H9 (cell line): ENCODE data around the gene OCIAD2. TPM values are rescaled to one million over a fixed set of nuclear protein-coding genes. Genes with fewer than 3 reads are reported as not detected.

Experiments
- DNase-seq: peaks from one replicate; pipeline ENCODE4 v3.0.0-alpha.2; 2017
- H2AFZ ChIP-seq: one replicate; pipeline ENCODE4 v1.6.1; 2013; ENCODE audit warnings: mild to moderate bottlenecking, low read length, control low read depth, moderate library complexity
- H2AK5ac ChIP-seq: 2 replicates; pipeline ENCODE4 v1.6.1; 2013; ENCODE audit warnings: low read length, control low read depth, mixed read lengths; ENCODE audit not compliant: insufficient read length
- H2BK120ac ChIP-seq: one replicate; pipeline ENCODE4 v1.6.1; 2013; ENCODE audit warnings: low read depth, mild to moderate bottlenecking, low read length, control low read depth, inconsistent platforms; ENCODE audit not compliant: poor library complexity, severe bottlenecking
- H2BK12ac ChIP-seq: 2 replicates; pipeline ENCODE4 v1.6.1; 2013; ENCODE audit warnings: low read length, control low read depth, mixed read lengths, low read depth; ENCODE audit not compliant: insufficient read length
- H2BK15ac ChIP-seq: 2 replicates; pipeline ENCODE4 v1.6.1; 2013; ENCODE audit warnings: low read depth, low read length, control low read depth
- H2BK20ac ChIP-seq: one replicate; pipeline ENCODE4 v1.6.1; 2013; ENCODE audit warnings: low read depth, mild to moderate bottlenecking, low read length, control low read depth, inconsistent platforms; ENCODE audit not compliant: poor library complexity, severe bottlenecking
- H2BK5ac ChIP-seq: 2 replicates; pipeline ENCODE4 v1.6.1; 2013; ENCODE audit warnings: low read length, control low read depth, mixed read lengths; ENCODE audit not compliant: insufficient read length
- H3K14ac ChIP-seq: 2 replicates; pipeline ENCODE4 v1.6.1; 2013; ENCODE audit warnings: low read length, control low read depth; ENCODE audit not compliant: insufficient read depth
- H3K18ac ChIP-seq: 2 replicates; pipeline ENCODE4 v1.6.1; 2013; ENCODE audit warnings: low read depth, mild to moderate bottlenecking, mixed read lengths, low read length, control low read depth; ENCODE audit not compliant: insufficient read length
- H3K23ac ChIP-seq: 2 replicates; pipeline ENCODE4 v1.6.1; 2013; ENCODE audit warnings: low read length, control low read depth, mixed read lengths, low read depth; ENCODE audit not compliant: insufficient read length
- H3K23me2 ChIP-seq: 2 replicates; pipeline ENCODE4 v1.6.1; 2013; ENCODE audit warnings: low read depth, mild to moderate bottlenecking, mixed read lengths, low read length, control low read depth; ENCODE audit not compliant: insufficient read length, poor library complexity, severe bottlenecking
- H3K27ac ChIP-seq: 2 replicates; pipeline ENCODE4 v1.5.1; 2013; ENCODE audit warnings: low read length, control low read depth, mixed read lengths, low read depth; ENCODE audit not compliant: insufficient read length
- H3K27me3 ChIP-seq: 2 replicates; pipeline ENCODE4 v1.6.1; 2013; ENCODE audit warnings: low read length, control low read depth, inconsistent platforms; ENCODE audit not compliant: insufficient read depth
- H3K4ac ChIP-seq: 2 replicates; pipeline ENCODE4 v1.6.1; 2013; ENCODE audit warnings: low read depth, mild to moderate bottlenecking, control low read depth, inconsistent platforms, low read length, moderate library complexity
- H3K4me1 ChIP-seq: 2 replicates; pipeline ENCODE4 v1.6.1; 2013; ENCODE audit warnings: low read length, control low read depth, inconsistent platforms; ENCODE audit not compliant: insufficient read depth
- H3K4me2 ChIP-seq: 2 replicates; pipeline ENCODE4 v1.6.1; 2013; ENCODE audit warnings: low read length, control low read depth, mixed read lengths; ENCODE audit not compliant: insufficient read length, insufficient read depth
- H3K56ac ChIP-seq: 2 replicates; pipeline ENCODE4 v1.6.1; 2013; ENCODE audit warnings: low read depth, mild to moderate bottlenecking, mixed read lengths, low read length, control low read depth; ENCODE audit not compliant: insufficient read length
- H3K79me1 ChIP-seq: 2 replicates; pipeline ENCODE4 v1.6.1; 2013; ENCODE audit warnings: low read depth, mild to moderate bottlenecking, moderate library complexity, low read length, control low read depth, inconsistent platforms; ENCODE audit not compliant: insufficient read depth, poor library complexity, severe bottlenecking
- H3K79me2 ChIP-seq: 2 replicates; pipeline ENCODE4 v1.6.1; 2013; ENCODE audit warnings: low read length, control low read depth, inconsistent platforms; ENCODE audit not compliant: insufficient read depth
- H3K9ac ChIP-seq: 2 replicates; pipeline ENCODE4 v1.6.1; 2013; ENCODE audit warnings: low read length, control low read depth, mixed read lengths; ENCODE audit not compliant: insufficient read length; ENCODE audit errors: extremely low read depth
- H3K9me3 ChIP-seq: one replicate; pipeline ENCODE4 v1.6.1; 2013; ENCODE audit warnings: low read depth, low read length, inconsistent platforms; ENCODE audit not compliant: control insufficient read depth
- H3T11ph ChIP-seq: one replicate; pipeline ENCODE4 v1.6.1; 2013; ENCODE audit warnings: mild to moderate bottlenecking, low read length, control low read depth, inconsistent platforms
- H4K20me1 ChIP-seq: one replicate; pipeline ENCODE4 v1.6.1; 2013; ENCODE audit not compliant: control insufficient read depth, insufficient read length, insufficient read depth
- H4K5ac ChIP-seq: 2 replicates; pipeline ENCODE4 v1.6.1; 2013; ENCODE audit warnings: low read depth, mild to moderate bottlenecking, mixed read lengths, low read length, control low read depth; ENCODE audit not compliant: insufficient read length
- H4K8ac ChIP-seq: replicated peaks from 2 replicates; pipeline ENCODE4 v1.6.1; 2013; ENCODE audit warnings: low read length, control low read depth, mixed read lengths, low read depth; ENCODE audit not compliant: insufficient read length
- H4K91ac ChIP-seq: 2 replicates; pipeline ENCODE4 v1.6.1; 2013; ENCODE audit warnings: low read depth, mild to moderate bottlenecking, moderate library complexity, mixed read lengths, low read length, control low read depth; ENCODE audit not compliant: insufficient read length
- H3K27ac Mint-ChIP-seq, 3 experiments: 2 replicates in 2 of 3; 3 replicates in 1 of 3; pipeline ENCODE4 v1.8.0; 2020 to 2021; ENCODE audit warnings: mixed read lengths in 3 of 3, mild to moderate bottlenecking in 1 of 3, moderate library complexity in 1 of 3
- H3K27me3 Mint-ChIP-seq: 2 replicates; pipeline ENCODE4 v1.8.0; 2021; ENCODE audit warnings: low read depth, mild to moderate bottlenecking, moderate library complexity, mixed read lengths
- H3K36me3 Mint-ChIP-seq, 3 experiments: 2 replicates in 2 of 3; 3 replicates in 1 of 3; pipeline ENCODE4 v1.8.0; 2020 to 2021; ENCODE audit warnings: low read depth in 3 of 3, mixed read lengths in 3 of 3; ENCODE audit not compliant: insufficient read depth in 1 of 3
- H3K4me1 Mint-ChIP-seq, 2 experiments: 2 replicates each; pipeline ENCODE4 v1.8.0; 2020; ENCODE audit warnings: mixed read lengths in 2 of 2
- H3K4me3 Mint-ChIP-seq, 2 experiments: 2 replicates in 1 of 2; 3 replicates in 1 of 2; pipeline ENCODE4 v1.8.0; 2020 to 2021; ENCODE audit warnings: mild to moderate bottlenecking in 2 of 2, mixed read lengths in 2 of 2, moderate library complexity in 1 of 2
- H3K9me3 Mint-ChIP-seq, 2 experiments: 2 replicates in 1 of 2; 3 replicates in 1 of 2; pipeline ENCODE4 v1.8.0; 2020; ENCODE audit warnings: mild to moderate bottlenecking in 2 of 2, mixed read lengths in 2 of 2, moderate library complexity in 1 of 2
- WGBS: extraction: QIAGEN DNeasy Blood & Tissue Kit; methylation state at CpG from one replicate; pipeline ENCODE4 v1.1.7; 2013; ENCODE audit warnings: missing lambda C conversion rate, low lambda C conversion rate, mixed read lengths; ENCODE audit not compliant: insufficient read length; ENCODE audit errors: extremely low coverage; 5-methylcytosine and 5-hydroxymethylcytosine counted together
- total RNA-seq: library from RNA; stranded (reverse); gene quantifications from 2 replicates; pipeline ENCODE4 v1.2.1, GENCODE V29; 2021
- TF ChIP-seq, protein P1 (sequence below): fragments of 200-600 bp; sonication (generic); conservative IDR thresholded peaks from 3 replicates; pipeline ENCODE4 v1.8.0; 2021; ENCODE audit warnings: antibody characterized with exemption, mild to moderate bottlenecking

Gene OCIAD2
- total RNA-seq, 1 experiment from 2014 or later: 108 TPM

DNA sequence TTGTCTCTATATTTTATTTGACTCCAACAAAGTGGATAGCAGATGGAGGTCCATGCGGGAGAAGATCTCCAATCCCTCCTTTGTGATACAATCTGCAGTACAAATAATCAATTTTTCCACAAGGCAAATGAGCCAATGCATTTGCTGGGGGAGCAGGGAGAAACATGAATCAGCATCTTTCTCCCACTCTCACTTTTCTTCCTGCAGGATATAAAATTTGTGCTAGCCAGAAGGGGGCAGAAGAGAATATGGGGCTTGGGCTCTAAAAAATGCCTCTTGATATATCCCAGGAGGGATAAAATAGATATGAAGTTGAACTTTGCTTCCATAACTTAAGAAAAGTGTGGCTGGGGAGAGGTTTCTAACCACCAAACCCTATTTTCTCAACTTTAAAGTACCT, 41.2 kb upstream of the OCIAD2 start:
- Histone ChIP-seq H3K18ac (no peak overlapping the region), H3K27ac (no peak overlapping the region), H3K4me2 (no peak overlapping the region), H3T11ph (no peak overlapping the region), H4K8ac (no peak overlapping the region), H2AK5ac (no peak overlapping the region), H3K23ac (no peak overlapping the region), H2BK5ac (no peak overlapping the region), H3K9me3 (no peaks in the 10 kb centered on the region), H2BK15ac (no peak overlapping the region), H2BK12ac (no peak overlapping the region), H2BK20ac (no peak overlapping the region), H4K91ac (no peak overlapping the region), H3K79me2 (no peaks in the 10 kb centered on the region), H2BK120ac (no peak overlapping the region), H3K4ac (no peak overlapping the region), H4K20me1 (no peaks in the 10 kb centered on the region), H4K5ac (no peak overlapping the region), H3K27me3 (no peaks in the 10 kb centered on the region), H3K23me2 (no peaks in the 10 kb centered on the region), H3K4me1 (peaks cover 5% of the 10 kb centered on the region), H3K56ac (no peak overlapping the region), H3K9ac (no peak overlapping the region), H3K14ac (no peak overlapping the region), H2AFZ (no peak overlapping the region), H3K79me1 (no peaks in the 10 kb centered on the region)
- Mint-ChIP-seq H3K9me3 (peaks cover 4 to 7% of the 10 kb centered on the region in 2 experiments; a peak in 4 of 5 replicates), H3K27me3 (peaks cover 16% of the 10 kb centered on the region), H3K36me3 (peaks cover 0 to 5% (median 3%) of the 10 kb centered on the region in 3 experiments; a peak in 4 of 7 replicates), H3K27ac (no peak overlapping the region), H3K4me1 (peaks cover 13 to 14% of the 10 kb centered on the region in 2 experiments), H3K4me3 (no peak overlapping the region)
- no peak for DNase-seq
- no CpG with 5 or more reads among the region's 1 CpG for whole genome bisulfite sequencing
- TF ChIP-seq, protein P1, sequence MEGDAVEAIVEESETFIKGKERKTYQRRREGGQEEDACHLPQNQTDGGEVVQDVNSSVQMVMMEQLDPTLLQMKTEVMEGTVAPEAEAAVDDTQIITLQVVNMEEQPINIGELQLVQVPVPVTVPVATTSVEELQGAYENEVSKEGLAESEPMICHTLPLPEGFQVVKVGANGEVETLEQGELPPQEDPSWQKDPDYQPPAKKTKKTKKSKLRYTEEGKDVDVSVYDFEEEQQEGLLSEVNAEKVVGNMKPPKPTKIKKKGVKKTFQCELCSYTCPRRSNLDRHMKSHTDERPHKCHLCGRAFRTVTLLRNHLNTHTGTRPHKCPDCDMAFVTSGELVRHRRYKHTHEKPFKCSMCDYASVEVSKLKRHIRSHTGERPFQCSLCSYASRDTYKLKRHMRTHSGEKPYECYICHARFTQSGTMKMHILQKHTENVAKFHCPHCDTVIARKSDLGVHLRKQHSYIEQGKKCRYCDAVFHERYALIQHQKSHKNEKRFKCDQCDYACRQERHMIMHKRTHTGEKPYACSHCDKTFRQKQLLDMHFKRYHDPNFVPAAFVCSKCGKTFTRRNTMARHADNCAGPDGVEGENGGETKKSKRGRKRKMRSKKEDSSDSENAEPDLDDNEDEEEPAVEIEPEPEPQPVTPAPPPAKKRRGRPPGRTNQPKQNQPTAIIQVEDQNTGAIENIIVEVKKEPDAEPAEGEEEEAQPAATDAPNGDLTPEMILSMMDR: peak; percentile 44; the same call in 2 of the 3 replicates
